CD4-positive, alpha-beta T cell treated with Interleukin-2 at 100 ng/mL for 4 hours (primary cell): ENCODE data around the gene LPO.

Experiments used
- DNase-seq: peaks from one replicate; pipeline ENCODE4 v3.0.0-alpha.2; 2020; ENCODE audit warnings: low spot score

The LPO gene

GRCh38 chr17:58229384-58229783 lies 9.0 kb upstream of the LPO start:
- no peak for DNase-seq

- DNase-seq = no peak
These were observed 8.5 kb upstream of the LPO start for GRCh38 chr17:58229881-58230280.

- no peak for DNase-seq
These were observed 6.7 kb upstream of the LPO start for GRCh38 chr17:58231641-58232040.

GRCh38 chr17:58232707-58233156 lies 5.7 kb upstream of the LPO start:
- DNase-seq = no peak

GRCh38 chr17:58233543-58233942 lies 4.8 kb upstream of the LPO start:
- DNase-seq = no peak

- no peak for DNase-seq
These were observed 3.9 kb upstream of the LPO start for GRCh38 chr17:58234512-58234911.

GRCh38 chr17:58235821-58236220 lies 2.6 kb upstream of the LPO start:
- no peak for DNase-seq

- no peak for DNase-seq
These were observed 2.0 kb upstream of the LPO start for GRCh38 chr17:58236394-58236793.

- DNase-seq = no peak
These were observed 1.6 kb downstream of the LPO start for GRCh38 chr17:58239987-58240386.

- no peak for DNase-seq
These were observed 3.9 kb downstream of the LPO start for GRCh38 chr17:58242171-58242784.

- DNase-seq = no peak
These were observed 6.6 kb downstream of the LPO start for GRCh38 chr17:58244963-58245362.

- DNase-seq = no peak
These were observed 7.2 kb downstream of the LPO start for GRCh38 chr17:58245428-58246103.

- no peak for DNase-seq
These were observed 7.8 kb downstream of the LPO start for GRCh38 chr17:58246104-58246740.

- DNase-seq = no peak
These were observed 8.4 kb downstream of the LPO start for GRCh38 chr17:58246781-58247180.

- no peak for DNase-seq
These were observed 9.4 kb downstream of the LPO start for GRCh38 chr17:58247511-58248363.

- DNase-seq = no peak
These were observed 10.5 kb downstream of the LPO start for GRCh38 chr17:58248955-58249269.

- peak; percentile 74 for DNase-seq
These were observed 11.1 kb downstream of the LPO start for GRCh38 chr17:58249270-58250133.

- DNase-seq = no peak
These were observed 12.1 kb downstream of the LPO start for GRCh38 chr17:58250344-58251011.

GRCh38 chr17:58252141-58252540 lies 13.8 kb downstream of the LPO start:
- no peak for DNase-seq

- DNase-seq = no peak
These were observed 14.7 kb downstream of the LPO start for GRCh38 chr17:58253082-58253481.

GRCh38 chr17:58254803-58255202 lies 16.4 kb downstream of the LPO start:
- no peak for DNase-seq
